Activated naive CD8-positive, alpha-beta T cell treated with anti-CD3 and anti-CD28 coated beads, Interleukin-2, amount 50 U/mL, for 16 hours (primary cell): ENCODE measurements around the gene LRRC25.

ENCODE experiments used
- DNase-seq: peaks from one replicate; pipeline ENCODE4 v3.0.0-alpha.2; 2020; ENCODE audit warnings: low read depth, low spot score

Gene LRRC25

GRCh38 chr19:18348171-18348570 is 49.3 kb downstream of the LRRC25 start:
- DNase-seq: no peak

- no peak for DNase-seq
These were observed 51.3 kb downstream of the LRRC25 start for GRCh38 chr19:18346091-18346490.

GRCh38 chr19:18345296-18345695 is 52.1 kb downstream of the LRRC25 start:
- DNase-seq: no peak

- DNase-seq: no peak
These were observed 52.9 kb downstream of the LRRC25 start for GRCh38 chr19:18344582-18344950.

- DNase-seq: no peak
These were observed 55.3 kb downstream of the LRRC25 start for GRCh38 chr19:18342090-18342632.
